DMS153 treated with DMSO at 0.1 percent for 48 hours (cell line): ENCODE data around the gene ASIC2.
A peak's percentile ranks its signal among the peaks of the same experiment; 100 is the strongest.

Source experiments
- DNase-seq: peaks from one replicate; lab custom pipeline; 2025; ENCODE audit not compliant: unreplicated experiment; lab: John Stamatoyannopoulos, UW

ASIC2 gene

GRCh38 chr17:33079201-33079600, 213.9 kb downstream of the ASIC2 start:
- no peak for DNase-seq

GRCh38 chr17:33076979-33077378, 216.1 kb downstream of the ASIC2 start:
- DNase-seq = no peak

GRCh38 chr17:33073416-33073815, 219.7 kb downstream of the ASIC2 start:
- no peak for DNase-seq

- no peak for DNase-seq
Measured at GRCh38 chr17:33072421-33073161, 220.5 kb downstream of the ASIC2 start.

- DNase-seq = no peak
Measured at GRCh38 chr17:33071656-33072055, 221.4 kb downstream of the ASIC2 start.

- DNase-seq = no peak
Measured at GRCh38 chr17:33057564-33057963, 235.5 kb downstream of the ASIC2 start.

GRCh38 chr17:33056399-33057146, 236.5 kb downstream of the ASIC2 start:
- no peak for DNase-seq

- no peak for DNase-seq
Measured at GRCh38 chr17:33055746-33056145, 237.3 kb downstream of the ASIC2 start.

GRCh38 chr17:33055171-33055611, 237.9 kb downstream of the ASIC2 start:
- no peak for DNase-seq

GRCh38 chr17:33054412-33054811, 238.7 kb downstream of the ASIC2 start:
- no peak for DNase-seq

- DNase-seq = no peak
Measured at GRCh38 chr17:33053676-33054075, 239.4 kb downstream of the ASIC2 start.

- no peak for DNase-seq
Measured at GRCh38 chr17:33052856-33053255, 240.2 kb downstream of the ASIC2 start.

- DNase-seq = no peak
Measured at GRCh38 chr17:33050611-33051140, 242.4 kb downstream of the ASIC2 start.

- peak; percentile 10 for DNase-seq
Measured at GRCh38 chr17:33049781-33050414, 243.2 kb downstream of the ASIC2 start.

GRCh38 chr17:33046361-33047255, 246.5 kb downstream of the ASIC2 start:
- DNase-seq = no peak

- DNase-seq = no peak
Measured at GRCh38 chr17:33045216-33045615, 247.9 kb downstream of the ASIC2 start.

- DNase-seq = no peak
Measured at GRCh38 chr17:33044771-33045170, 248.3 kb downstream of the ASIC2 start.

GRCh38 chr17:33040461-33040860, 252.6 kb downstream of the ASIC2 start:
- DNase-seq = no peak

- DNase-seq = no peak
Measured at GRCh38 chr17:33039874-33040273, 253.2 kb downstream of the ASIC2 start.

GRCh38 chr17:33038740-33039139, 254.4 kb downstream of the ASIC2 start:
- no peak for DNase-seq

GRCh38 chr17:33033176-33033575, 259.9 kb downstream of the ASIC2 start:
- no peak for DNase-seq
